Ovary (tissue), 3 donors: ENCODE results near the gene EHBP1.

Experiments
- POLR2A ChIP-seq: fragments of 450-650 bp; IDR thresholded peaks from one replicate; pipeline ENCODE4 v1.6.1; 2017; ENCODE audit warnings: antibody characterized with exemption, mild to moderate bottlenecking, moderate library complexity
- TF ChIP-seq, protein P1 (sequence below), 3 donors: fragments of 450-650 bp in 2 of 3; fragments of 200-600 bp in 1 of 3; IDR thresholded peaks; one replicate each; pipeline versions ENCODE4 v1.5.1 to v1.8.0; 2016 to 2022; ENCODE audit warnings: antibody characterized with exemption in 3 of 3, mild to moderate bottlenecking in 1 of 3
- donor health status: DM: no; HTN: no; CAD: no.

DNA sequence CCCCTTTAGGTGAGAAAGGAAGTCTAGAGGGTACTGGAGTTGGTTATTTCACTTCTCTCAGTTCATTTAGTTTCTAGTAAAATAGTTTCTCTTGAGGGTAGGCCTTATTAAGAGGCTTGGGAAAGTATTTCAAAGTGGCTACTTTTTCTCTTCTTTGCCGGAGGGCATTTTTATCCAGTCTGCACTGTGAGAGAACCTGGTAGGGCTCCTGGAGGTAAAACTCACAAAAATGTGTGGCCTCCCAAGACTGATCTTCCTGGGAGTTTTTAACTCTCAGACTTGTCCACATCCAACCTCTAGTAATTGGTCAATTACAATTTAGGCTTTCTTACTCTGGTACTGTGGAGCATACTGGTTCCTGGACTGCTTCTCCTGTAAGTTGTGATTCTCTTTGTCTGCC is 28.0 kb downstream of the EHBP1 start:
- TF ChIP-seq, protein P1, sequence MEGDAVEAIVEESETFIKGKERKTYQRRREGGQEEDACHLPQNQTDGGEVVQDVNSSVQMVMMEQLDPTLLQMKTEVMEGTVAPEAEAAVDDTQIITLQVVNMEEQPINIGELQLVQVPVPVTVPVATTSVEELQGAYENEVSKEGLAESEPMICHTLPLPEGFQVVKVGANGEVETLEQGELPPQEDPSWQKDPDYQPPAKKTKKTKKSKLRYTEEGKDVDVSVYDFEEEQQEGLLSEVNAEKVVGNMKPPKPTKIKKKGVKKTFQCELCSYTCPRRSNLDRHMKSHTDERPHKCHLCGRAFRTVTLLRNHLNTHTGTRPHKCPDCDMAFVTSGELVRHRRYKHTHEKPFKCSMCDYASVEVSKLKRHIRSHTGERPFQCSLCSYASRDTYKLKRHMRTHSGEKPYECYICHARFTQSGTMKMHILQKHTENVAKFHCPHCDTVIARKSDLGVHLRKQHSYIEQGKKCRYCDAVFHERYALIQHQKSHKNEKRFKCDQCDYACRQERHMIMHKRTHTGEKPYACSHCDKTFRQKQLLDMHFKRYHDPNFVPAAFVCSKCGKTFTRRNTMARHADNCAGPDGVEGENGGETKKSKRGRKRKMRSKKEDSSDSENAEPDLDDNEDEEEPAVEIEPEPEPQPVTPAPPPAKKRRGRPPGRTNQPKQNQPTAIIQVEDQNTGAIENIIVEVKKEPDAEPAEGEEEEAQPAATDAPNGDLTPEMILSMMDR (IDR thresholded peaks at IDR 0.05): no peak
- no peak for TF ChIP-seq POLR2A
